Muscle layer of duodenum (tissue), 2 donors: Measurements from ENCODE around the gene PHF2.

ENCODE experiments used
- H3K27ac ChIP-seq: one replicate; pipeline ENCODE4 v1.7.0; 2013; ENCODE audit warnings: mild to moderate bottlenecking, low read length
- H3K27me3 ChIP-seq: one replicate; pipeline ENCODE4 v1.7.0; 2013; ENCODE audit warnings: low read depth, mild to moderate bottlenecking, control low read depth, low read length
- H3K36me3 ChIP-seq, 2 donors: one replicate each; pipeline ENCODE4 v1.7.0; 2013; ENCODE audit warnings: low read length in 2 of 2, control low read depth in 1 of 2, mild to moderate bottlenecking in 1 of 2; ENCODE audit not compliant: insufficient read depth in 2 of 2, control insufficient read depth in 1 of 2
- H3K4me1 ChIP-seq, 2 donors: one replicate each; pipeline ENCODE4 v1.7.0; 2013; ENCODE audit warnings: low read length in 2 of 2, mild to moderate bottlenecking in 2 of 2, control low read depth in 1 of 2, moderate library complexity in 1 of 2; ENCODE audit not compliant: insufficient read depth in 2 of 2, control insufficient read depth in 1 of 2
- H3K4me3 ChIP-seq, 2 donors: one replicate each; pipeline ENCODE4 v1.7.0; 2013; ENCODE audit warnings: low read length in 2 of 2, low read depth in 1 of 2, mild to moderate bottlenecking in 1 of 2
- H3K9me3 ChIP-seq, 2 donors: one replicate each; pipeline ENCODE4 v1.7.0; 2013; ENCODE audit warnings: low read length in 2 of 2, control low read depth in 1 of 2, mild to moderate bottlenecking in 1 of 2; ENCODE audit not compliant: control insufficient read depth in 1 of 2
- donor health status: healthy.

PHF2 gene

DNA sequence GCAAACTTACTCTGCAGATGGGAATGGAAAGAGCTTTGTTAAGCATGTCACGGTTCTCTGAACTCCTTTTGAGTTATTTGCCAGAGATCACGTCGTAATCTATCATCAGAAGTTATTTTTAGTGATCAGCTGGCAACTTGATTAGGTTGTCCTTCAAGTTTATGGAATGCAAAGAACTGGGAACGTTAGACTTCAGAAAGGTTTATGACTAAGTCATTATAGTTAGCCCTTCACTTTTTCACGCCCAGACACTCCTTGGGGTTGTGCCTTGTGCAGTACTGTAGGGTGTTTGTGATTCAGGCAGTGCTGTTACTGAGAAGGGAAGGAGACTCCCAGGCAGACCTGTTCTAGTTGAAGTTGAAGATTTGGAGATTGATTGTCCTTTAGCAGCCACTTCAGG is 26.8 kb upstream of the PHF2 start:
- no peak overlapping the region for H3K27ac ChIP-seq
- H3K9me3 ChIP-seq = no peaks in the 10 kb centered on the region
- peaks cover 0 to 4% of the 10 kb centered on the region in 2 donors for H3K4me1 ChIP-seq
- peaks cover 43 to 49% of the 10 kb centered on the region in 2 donors for H3K36me3 ChIP-seq
- no peaks in the 10 kb centered on the region for H3K27me3 ChIP-seq
- H3K4me3 ChIP-seq = no peak overlapping the region

GRCh38 chr9:93552923-93553322 is 23.5 kb upstream of the PHF2 start:
- no peaks in the 10 kb centered on the region for H3K27me3 ChIP-seq
- no peaks in the 10 kb centered on the region for H3K9me3 ChIP-seq
- peaks cover 0 to 14% of the 10 kb centered on the region in 2 donors for H3K4me1 ChIP-seq
- no peak overlapping the region for H3K4me3 ChIP-seq
- peaks cover 39 to 43% of the 10 kb centered on the region in 2 donors for H3K36me3 ChIP-seq
- no peak overlapping the region for H3K27ac ChIP-seq

DNA sequence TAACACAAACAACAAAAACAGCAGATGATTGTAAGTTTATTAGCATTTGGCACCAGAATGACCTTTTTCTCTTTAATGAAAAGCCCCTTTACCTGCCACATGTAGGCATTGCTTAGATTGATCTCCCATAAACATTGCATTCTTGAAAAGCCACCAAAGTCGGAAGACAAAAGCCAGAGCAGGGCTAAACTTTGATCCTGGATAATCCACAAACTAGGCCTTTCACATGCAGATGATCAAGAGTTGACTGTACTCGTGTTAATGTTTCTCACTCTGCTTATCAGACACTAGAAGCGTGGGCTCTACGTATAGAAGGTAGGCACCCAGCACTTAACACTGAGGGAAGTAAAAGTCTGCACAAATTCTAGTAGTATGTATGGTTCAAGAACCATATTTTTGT is 21.0 kb upstream of the PHF2 start:
- H3K27ac ChIP-seq = no peak overlapping the region
- H3K36me3 ChIP-seq = peaks cover 53 to 58% of the 10 kb centered on the region in 2 donors
- H3K27me3 ChIP-seq = no peaks in the 10 kb centered on the region
- H3K9me3 ChIP-seq = no peaks in the 10 kb centered on the region
- H3K4me1 ChIP-seq = peaks cover 0 to 14% of the 10 kb centered on the region in 2 donors
- H3K4me3 ChIP-seq = no peak overlapping the region

- H3K4me1 ChIP-seq = peaks cover 0 to 14% of the 10 kb centered on the region in 2 donors
- H3K4me3 ChIP-seq = no peak overlapping the region
- peaks cover 48 to 55% of the 10 kb centered on the region in 2 donors for H3K36me3 ChIP-seq
These were observed 18.8 kb upstream of the PHF2 start for GRCh38 chr9:93557366-93558137.

GRCh38 chr9:93558503-93558902 is 17.9 kb upstream of the PHF2 start:
- Histone ChIP-seq H3K4me1 (peaks cover 0 to 14% of the 10 kb centered on the region in 2 donors), H3K27ac (no peak overlapping the region), H3K9me3 (no peaks in the 10 kb centered on the region), H3K27me3 (no peaks in the 10 kb centered on the region), H3K4me3 (no peak overlapping the region), H3K36me3 (peaks cover 45 to 65% of the 10 kb centered on the region in 2 donors)

More at GRCh38 chr9:93557366-93558137, 18.8 kb upstream of the PHF2 start:
- H3K27ac ChIP-seq = no peak overlapping the region
- H3K9me3 ChIP-seq = no peaks in the 10 kb centered on the region
- H3K27me3 ChIP-seq = no peaks in the 10 kb centered on the region

- Histone ChIP-seq H3K27me3 (no peaks in the 10 kb centered on the region), H3K9me3 (no peaks in the 10 kb centered on the region), H3K27ac (no peak overlapping the region), H3K36me3 (peaks cover 53 to 64% of the 10 kb centered on the region in 2 donors), H3K4me3 (no peak overlapping the region), H3K4me1 (peaks cover 0 to under 1% of the 10 kb centered on the region in 2 donors)
These were observed 15.4 kb upstream of the PHF2 start for GRCh38 chr9:93560991-93561390.

- Histone ChIP-seq H3K27me3 (no peaks in the 10 kb centered on the region), H3K9me3 (no peaks in the 10 kb centered on the region), H3K27ac (no peak overlapping the region), H3K4me3 (no peak overlapping the region), H3K36me3 (peaks cover 53 to 58% of the 10 kb centered on the region in 2 donors), H3K4me1 (peaks cover 1 to 8% of the 10 kb centered on the region in 2 donors)
These were observed 14.2 kb upstream of the PHF2 start for GRCh38 chr9:93562157-93562556.

DNA sequence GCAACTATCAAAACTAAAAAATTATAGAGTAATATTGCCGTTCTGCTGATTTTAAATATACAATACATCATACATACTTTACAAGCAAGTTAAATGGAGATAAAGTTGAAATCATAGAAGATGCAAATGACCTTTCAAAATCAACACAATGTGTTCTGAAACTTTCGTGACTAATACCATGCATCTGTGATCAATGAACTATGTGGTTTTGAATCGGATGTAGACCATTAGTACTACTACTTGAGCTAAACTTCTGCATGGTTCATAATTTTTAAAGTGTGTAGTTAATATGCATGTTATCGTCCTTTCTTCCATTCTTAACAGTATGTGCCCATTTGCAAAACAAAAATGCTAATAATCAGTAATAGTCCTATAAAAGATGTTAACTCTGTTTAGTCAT is 11.3 kb upstream of the PHF2 start:
- no peak overlapping the region for H3K4me3 ChIP-seq
- H3K4me1 ChIP-seq = peaks cover 3 to 15% of the 10 kb centered on the region in 2 donors
- no peaks in the 10 kb centered on the region for H3K27me3 ChIP-seq
- H3K36me3 ChIP-seq = peaks cover 30 to 35% of the 10 kb centered on the region in 2 donors
- no peaks in the 10 kb centered on the region for H3K9me3 ChIP-seq
- no peak overlapping the region for H3K27ac ChIP-seq

DNA sequence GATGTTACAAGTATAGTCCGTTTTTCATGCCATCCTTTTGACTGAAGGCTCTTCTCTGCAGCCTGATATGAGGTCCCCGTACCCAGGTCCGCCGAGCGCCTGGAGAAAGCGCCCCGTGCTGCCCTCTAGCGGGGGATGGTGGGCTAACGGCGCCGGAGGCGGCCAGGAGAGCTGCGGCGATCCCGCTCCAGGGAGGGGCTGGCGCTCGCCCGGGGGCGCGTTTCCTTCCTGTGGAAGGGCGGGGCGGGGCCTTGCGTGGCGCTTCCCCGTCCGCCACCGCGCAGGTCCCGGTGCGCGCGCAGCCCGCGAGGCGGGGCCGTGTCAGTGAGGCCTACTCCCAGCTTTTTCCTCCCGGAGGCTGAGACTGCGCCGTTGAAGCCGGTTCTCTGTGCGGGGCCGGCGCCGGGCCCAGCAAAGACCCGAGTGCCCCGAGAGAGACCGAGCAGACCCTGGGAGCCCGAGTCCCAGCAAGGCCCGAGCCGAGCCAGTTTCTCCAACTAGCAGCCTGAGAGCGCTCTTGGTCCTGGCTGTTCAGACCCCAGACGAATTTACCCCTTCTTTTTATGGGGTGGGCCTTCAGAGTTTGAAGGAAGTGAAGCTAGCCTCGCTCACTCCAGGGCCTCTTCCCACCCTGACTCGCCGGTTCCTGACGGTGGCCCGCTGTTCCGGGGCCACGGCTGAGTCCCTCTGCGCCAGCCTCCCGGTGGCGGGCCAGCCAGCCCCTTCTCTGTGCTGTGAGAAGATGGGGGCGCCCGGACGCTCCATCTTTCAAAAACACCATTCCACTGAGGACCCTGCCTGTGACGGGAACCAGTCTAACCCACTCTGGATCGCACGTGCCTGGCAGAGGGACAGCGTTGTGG is 9.7 kb upstream of the PHF2 start:
- H3K4me1 ChIP-seq = peaks cover 3 to 15% of the 10 kb centered on the region in 2 donors
- peak overlapping the region; percentile 93 for H3K27ac ChIP-seq
- peaks cover 23 to 31% of the 10 kb centered on the region in 2 donors for H3K36me3 ChIP-seq
- H3K27me3 ChIP-seq = no peaks in the 10 kb centered on the region
- H3K9me3 ChIP-seq = peaks cover 0 to 3% of the 10 kb centered on the region in 2 donors
- peak overlapping the region; percentile 63 to 64 for H3K4me3 ChIP-seq

- peak overlapping the region; percentile 93 for H3K27ac ChIP-seq
- peaks cover 3 to 15% of the 10 kb centered on the region in 2 donors for H3K4me1 ChIP-seq
- peaks cover 0 to 3% of the 10 kb centered on the region in 2 donors for H3K9me3 ChIP-seq
- no peaks in the 10 kb centered on the region for H3K27me3 ChIP-seq
- peak overlapping the region; percentile 63 to 64 for H3K4me3 ChIP-seq
- H3K36me3 ChIP-seq = peaks cover 16 to 23% of the 10 kb centered on the region in 2 donors
These were observed 9.0 kb upstream of the PHF2 start for GRCh38 chr9:93567271-93567959.

DNA sequence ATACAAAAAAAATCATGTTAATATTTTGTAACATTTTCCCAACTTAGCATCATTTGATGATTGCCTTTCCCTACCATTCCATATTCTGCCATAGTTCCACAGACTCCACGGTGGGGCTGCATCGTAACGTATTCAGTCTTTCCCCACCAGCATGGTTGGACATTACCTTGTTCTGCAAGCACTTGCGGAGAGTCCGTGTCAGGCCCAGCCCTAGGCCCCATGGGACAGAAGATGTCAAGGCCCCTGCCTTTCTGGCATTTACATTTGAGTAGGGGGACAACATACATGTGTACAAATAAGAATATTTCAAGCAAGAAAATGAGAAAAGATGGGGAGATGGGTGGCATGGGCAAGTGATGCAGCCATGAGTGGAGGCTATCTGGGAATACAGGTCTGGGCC is 8.2 kb upstream of the PHF2 start:
- Histone ChIP-seq H3K36me3 (peaks cover 12 to 16% of the 10 kb centered on the region in 2 donors), H3K27me3 (no peaks in the 10 kb centered on the region), H3K4me3 (no peak overlapping the region), H3K9me3 (peaks cover 0 to 3% of the 10 kb centered on the region in 2 donors), H3K4me1 (peaks cover 3 to 15% of the 10 kb centered on the region in 2 donors), H3K27ac (no peak overlapping the region)
